GM23248 (cell line): ENCODE data around the gene RBM22.

Experiments
- EZH2 ChIP-seq: fragments of 200-600 bp; sonication (generic); IDR thresholded peaks from 2 replicates; pipeline ENCODE4 v1.6.1; 2018; ENCODE audit warnings: antibody characterized with exemption, mild to moderate bottlenecking; ENCODE audit not compliant: insufficient read depth, poor library complexity, severe bottlenecking
- EZH2phosphoT487 ChIP-seq: fragments of 200-600 bp; sonication (generic); IDR thresholded peaks from 2 replicates; pipeline ENCODE4 v1.6.1; 2018; ENCODE audit warnings: antibody characterized with exemption, moderate library complexity, mild to moderate bottlenecking, low read depth; ENCODE audit not compliant: insufficient read depth

DNA sequence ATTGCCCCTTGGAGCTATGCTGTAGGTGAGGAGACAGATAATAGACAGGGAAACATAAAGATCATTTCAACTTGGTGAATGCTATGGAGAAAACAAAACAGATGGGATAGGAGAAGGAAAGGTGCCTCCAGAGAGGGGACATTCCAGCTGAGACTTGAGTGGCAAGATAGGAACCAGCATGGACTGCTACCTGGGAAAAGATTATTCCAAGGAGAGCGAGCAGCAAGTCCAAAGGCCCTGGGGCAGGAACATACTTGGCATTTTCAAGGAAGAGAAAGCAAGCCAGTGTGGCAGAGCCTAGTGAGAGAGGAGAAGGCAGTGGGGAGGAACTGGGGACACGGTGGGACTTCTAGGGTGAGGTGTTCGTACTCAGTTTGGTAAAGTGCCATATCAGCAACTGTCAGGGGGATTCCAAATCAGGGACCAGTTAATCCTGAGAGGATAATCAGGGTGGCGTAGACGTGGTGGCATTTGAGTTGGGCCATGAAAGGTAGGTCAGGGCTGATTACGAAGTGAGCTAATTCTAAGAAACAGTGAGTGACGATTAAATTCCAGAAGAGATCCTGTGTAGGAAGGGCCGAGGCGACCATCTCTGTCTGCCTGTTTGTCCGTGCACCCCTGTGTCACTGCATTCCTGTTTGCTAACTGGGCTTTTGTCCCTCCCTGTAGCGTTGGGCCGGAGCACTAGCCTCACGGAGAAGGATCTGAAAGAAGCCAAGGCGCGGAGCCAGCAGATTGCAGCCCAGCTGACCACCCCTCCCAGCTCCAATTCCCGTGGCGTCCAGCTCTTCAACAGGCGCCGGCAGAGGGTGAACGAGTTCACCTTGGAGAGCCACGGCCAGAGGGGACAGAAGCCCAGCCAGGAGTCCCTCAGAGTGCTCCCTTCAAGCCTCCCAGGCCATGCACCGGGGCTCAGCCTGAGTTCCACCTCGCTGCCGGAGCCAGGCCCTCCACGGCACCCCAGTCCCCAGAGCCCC is 53.3 kb downstream of the RBM22 start:
- TF ChIP-seq EZH2, result no peak
- TF ChIP-seq EZH2phosphoT487, result no peak
